OCI-LY7 (cell line): ENCODE measurements around the gene NDUFS4. TPM values are rescaled to one million over a fixed set of nuclear protein-coding genes. Genes with fewer than 3 reads are reported as not detected.

Experiments used
- BruUV-seq: library from RNA; stranded (reverse); fragments of 400-500 nt; replicated peaks from 2 replicates; lab custom pipeline; 2021; lab: Mats Ljungman, UMichigan
- CTCF ChIA-PET: fragments of 300-600 bp; sonication (Branson Sonifier 250); formaldehyde crosslinking; loops from one replicate; lab custom pipeline; 2022; ENCODE audit warnings: antibody characterized with exemption; ENCODE audit not compliant: unreplicated experiment; lab: Charles Lee
- POLR2A ChIA-PET: fragments of 300-600 bp; sonication (Branson Sonifier 250); formaldehyde crosslinking; loops from one replicate; lab custom pipeline; 2022; ENCODE audit warnings: antibody characterized with exemption; lab: Charles Lee
- DNase-seq: peaks from one replicate; pipeline ENCODE4 v3.0.0-alpha.2; 2015; ENCODE audit warnings: low spot score
- H2AFZ ChIP-seq: fragments of 200-600 bp; sonication (generic), shearing (Covaris generic); 2 replicates; pipeline ENCODE4 v1.6.1; 2014; ENCODE audit warnings: mild to moderate bottlenecking, antibody characterized with exemption, low read length, moderate library complexity
- H3K27ac ChIP-seq: fragments of 200-600 bp; sonication (generic); 2 replicates; pipeline ENCODE4 v1.5.1; 2014; ENCODE audit warnings: mixed run types, low read depth, mild to moderate bottlenecking, moderate library complexity, low read length, inconsistent platforms; ENCODE audit not compliant: poor library complexity, severe bottlenecking
- H3K36me3 ChIP-seq: fragments of 200-600 bp; sonication (generic); 2 replicates; pipeline ENCODE4 v1.6.1; 2014; ENCODE audit warnings: mild to moderate bottlenecking, antibody characterized with exemption, low read length, moderate library complexity, mixed read lengths; ENCODE audit not compliant: insufficient read depth
- H3K4me1 ChIP-seq: fragments of 200-600 bp; sonication (generic); 2 replicates; pipeline ENCODE4 v1.5.1; 2014; ENCODE audit warnings: mild to moderate bottlenecking, low read length; ENCODE audit not compliant: insufficient read depth, poor library complexity, severe bottlenecking
- H3K4me2 ChIP-seq: fragments of 200-600 bp; sonication (generic); 2 replicates; pipeline ENCODE4 v1.6.1; 2014; ENCODE audit warnings: mild to moderate bottlenecking, low read length
- H3K4me3 ChIP-seq: fragments of 200-600 bp; sonication (generic); 2 replicates; pipeline ENCODE4 v1.5.1; 2014; ENCODE audit warnings: mild to moderate bottlenecking, low read depth, low read length; ENCODE audit not compliant: poor library complexity, severe bottlenecking
- H3K79me2 ChIP-seq: fragments of 200-600 bp; sonication (generic); 2 replicates; pipeline ENCODE4 v1.6.1; 2016; ENCODE audit warnings: low read depth, mild to moderate bottlenecking, low read length, moderate library complexity, mixed read lengths; ENCODE audit not compliant: insufficient read depth
- H3K9me2 ChIP-seq: fragments of 200-600 bp; sonication (generic); 2 replicates; pipeline ENCODE4 v1.6.1; 2016; ENCODE audit warnings: mild to moderate bottlenecking, low read length, mixed read lengths; ENCODE audit not compliant: insufficient read depth
- H3K9me3 ChIP-seq: fragments of 200-600 bp; sonication (generic); 2 replicates; pipeline ENCODE4 v1.6.1; 2014; ENCODE audit warnings: mild to moderate bottlenecking, mixed run types, low read length, mixed read lengths
- H4K20me1 ChIP-seq: fragments of 200-600 bp; sonication (generic); 2 replicates; pipeline ENCODE4 v1.6.1; 2014; ENCODE audit warnings: mild to moderate bottlenecking, antibody characterized with exemption, low read length, moderate library complexity, mixed read lengths; ENCODE audit not compliant: insufficient read depth
- CTCF ChIP-seq: fragments of 200-600 bp; sonication (generic); conservative IDR thresholded peaks from 2 replicates; pipeline ENCODE4 v1.5.1; 2014; ENCODE audit warnings: mild to moderate bottlenecking, antibody characterized with exemption, low read length, moderate library complexity, mixed read lengths
- EZH2phosphoT487 ChIP-seq: fragments of 200-600 bp; sonication (generic); IDR thresholded peaks from 2 replicates; pipeline ENCODE4 v1.6.1; 2018; ENCODE audit warnings: low read depth, borderline replicate concordance, mild to moderate bottlenecking, mixed run types, antibody characterized with exemption, low read length, moderate library complexity, mixed read lengths
- intact Hi-C: fragments of 100-400 bp; cut with micrococcal nuclease; formaldehyde crosslinking; loops from one replicate; pipeline ENCODE4 v1.10.0; 2022; ENCODE audit not compliant: unreplicated experiment
- total RNA-seq, 2 experiments: library from RNA; depleted of rRNA in 1 of 2; stranded (reverse); fragments of >200 nt in 1 of 2; shearing (Covaris generic) in 1 of 2; gene quantifications; 2 replicates each; pipeline ENCODE4 v1.2.3, GENCODE V29; 2014 to 2022

NDUFS4 gene
- total RNA-seq, 2 experiments from 2014 or later, result 35.1 to 57.2 TPM

DNA sequence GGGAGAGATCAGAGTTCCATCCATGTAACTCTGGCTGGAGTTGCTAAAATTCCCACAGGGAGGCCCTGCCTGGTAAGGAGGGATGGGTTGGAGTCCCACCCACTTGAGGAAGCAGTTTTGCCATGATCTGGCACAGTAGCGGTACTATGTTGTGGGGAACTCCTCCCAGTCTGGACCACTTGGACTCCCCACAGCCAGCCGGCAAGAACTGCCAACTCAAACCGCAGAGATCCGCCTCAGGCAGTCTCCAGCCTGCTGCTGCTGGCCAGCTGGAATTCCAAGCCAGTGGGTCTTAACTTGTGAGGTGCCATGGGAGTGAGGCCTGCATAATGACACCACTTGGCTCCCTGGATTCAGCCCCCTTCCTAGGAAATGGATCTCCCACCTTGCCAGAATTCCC lies 151.9 kb downstream of the NDUFS4 start:
- intact Hi-C loops, result no loop called here
- H4K20me1 ChIP-seq, result no peaks in the 10 kb centered on the region
- no peak overlapping the region for H2AFZ ChIP-seq
- DNase-seq, result no peak
- H3K4me2 ChIP-seq, result no peak overlapping the region
- H3K4me3 ChIP-seq, result no peak overlapping the region
- no peaks in the 10 kb centered on the region for H3K4me1 ChIP-seq
- BruUV-seq, result no TSS peak
- H3K36me3 ChIP-seq, result no peaks in the 10 kb centered on the region
- no peak for TF ChIP-seq CTCF
- no peak for TF ChIP-seq EZH2phosphoT487
- H3K9me3 ChIP-seq, result no peaks in the 10 kb centered on the region
- no peaks in the 10 kb centered on the region for H3K9me2 ChIP-seq
- ChIA-PET POLR2A (no interaction called here), CTCF (no interaction called here)
- H3K27ac ChIP-seq, result no peak overlapping the region
- H3K79me2 ChIP-seq, result no peaks in the 10 kb centered on the region

GRCh38 chr5:53713978-53714666 lies 153.7 kb downstream of the NDUFS4 start:
- H2AFZ ChIP-seq, result no peak overlapping the region
- TF ChIP-seq EZH2phosphoT487, result no peak
- TF ChIP-seq CTCF, result no peak
- POLR2A ChIA-PET, result no interaction called here
- H3K4me3 ChIP-seq, result no peak overlapping the region
- H3K4me1 ChIP-seq, result no peaks in the 10 kb centered on the region
- intact Hi-C loops, result no loop called here
- no peak for DNase-seq
- no peaks in the 10 kb centered on the region for H4K20me1 ChIP-seq
- CTCF ChIA-PET, result no interaction called here
- no peaks in the 10 kb centered on the region for H3K36me3 ChIP-seq
- no peak overlapping the region for H3K27ac ChIP-seq
- H3K4me2 ChIP-seq, result no peak overlapping the region
- H3K9me3 ChIP-seq, result no peaks in the 10 kb centered on the region
- no peaks in the 10 kb centered on the region for H3K79me2 ChIP-seq
- no peaks in the 10 kb centered on the region for H3K9me2 ChIP-seq
- BruUV-seq, result no TSS peak

- intact Hi-C loops, result no loop called here
- no peak for DNase-seq
- Histone ChIP-seq H3K4me1 (no peaks in the 10 kb centered on the region), H2AFZ (no peak overlapping the region), H3K9me2 (no peaks in the 10 kb centered on the region), H4K20me1 (no peaks in the 10 kb centered on the region), H3K79me2 (no peaks in the 10 kb centered on the region), H3K4me2 (no peak overlapping the region), H3K4me3 (no peak overlapping the region), H3K27ac (no peak overlapping the region), H3K36me3 (no peaks in the 10 kb centered on the region), H3K9me3 (no peaks in the 10 kb centered on the region)
- TF ChIP-seq CTCF (no peak), EZH2phosphoT487 (no peak)
- CTCF ChIA-PET, result no interaction called here
- BruUV-seq, result no TSS peak
- POLR2A ChIA-PET, result no interaction called here
These were observed 154.2 kb downstream of the NDUFS4 start for GRCh38 chr5:53714667-53715010.
